Lung (tissue), 12 donors: ENCODE data around the gene CCNL2. TPM values are rescaled to one million over a fixed set of nuclear protein-coding genes. Genes with fewer than 3 reads are reported as not detected.
A peak's percentile ranks its signal among the peaks of the same experiment; 100 is the strongest.

Experiments
- ATAC-seq: fragments of 200-7000 bp; cut with Tn5 transposase; one replicate; pipeline ENCODE4 v1.9.1; 2020; ENCODE audit warnings: moderate number of reproducible peaks; ENCODE audit not compliant: insufficient read depth, low FRiP score
- DNase-seq, 3 donors: peaks; one replicate each; pipeline ENCODE4 v3.0.0-alpha.2; 2013 to 2017
- H3K27ac ChIP-seq, 2 donors: one replicate each; pipeline ENCODE4 v1.5.1; 2013; ENCODE audit warnings: mild to moderate bottlenecking in 2 of 2, moderate library complexity in 2 of 2, control low read depth in 1 of 2, inconsistent platforms in 1 of 2, low read depth in 1 of 2, low read length in 1 of 2
- H3K27me3 ChIP-seq, 3 donors: one replicate each; pipeline ENCODE4 v1.5.1; 2013; ENCODE audit warnings: low read length in 2 of 3; ENCODE audit not compliant: control insufficient read depth in 3 of 3, insufficient read depth in 3 of 3
- H3K36me3 ChIP-seq, 4 donors: one replicate each; pipeline ENCODE4 v1.5.1; 2013; ENCODE audit warnings: low read length in 4 of 4, mild to moderate bottlenecking in 1 of 4, moderate library complexity in 1 of 4; ENCODE audit not compliant: control insufficient read depth in 4 of 4, insufficient read depth in 4 of 4
- H3K4me1 ChIP-seq, 5 donors: one replicate each; pipeline ENCODE4 v1.5.1; 2013; ENCODE audit warnings: low read length in 5 of 5, mild to moderate bottlenecking in 2 of 5, moderate library complexity in 1 of 5; ENCODE audit not compliant: control insufficient read depth in 5 of 5, insufficient read depth in 5 of 5
- H3K4me3 ChIP-seq: one replicate; pipeline ENCODE4 v1.5.1; 2013; ENCODE audit warnings: mild to moderate bottlenecking, control low read depth, moderate library complexity
- H3K9ac ChIP-seq, 2 donors: one replicate each; pipeline ENCODE4 v1.5.1; 2013; ENCODE audit warnings: low read length in 2 of 2, control low read depth in 1 of 2; ENCODE audit not compliant: insufficient read depth in 1 of 2
- H3K9me3 ChIP-seq, 4 donors: one replicate each; pipeline ENCODE4 v1.5.1; 2013; ENCODE audit warnings: low read length in 3 of 4, mild to moderate bottlenecking in 1 of 4, moderate library complexity in 1 of 4; ENCODE audit not compliant: control insufficient read depth in 4 of 4, insufficient read depth in 3 of 4
- WGBS, 2 donors: extraction: QIAGEN DNeasy Blood & Tissue Kit; methylation state at CpG; one replicate each; pipeline ENCODE4 v1.1.7; 2013; 5-methylcytosine and 5-hydroxymethylcytosine counted together
- polyA plus RNA-seq, 2 donors: library from polyadenylated mRNA; stranded (reverse); fragments of 200-250 nt; gene quantifications; one replicate each; pipeline ENCODE4 v1.2.1, GENCODE V29; 2013
- total RNA-seq, 2 donors: library from RNA; depleted of rRNA in 1 of 2; stranded (reverse); fragments of >200 nt in 1 of 2; gene quantifications; one replicate each; pipeline ENCODE4 v1.2.1, GENCODE V29; 2014 to 2021
- TF ChIP-seq, protein P1 (sequence below): IDR thresholded peaks from 2 replicates; pipeline ENCODE4 v1.5.1; 2012; ENCODE audit warnings: mild to moderate bottlenecking; ENCODE audit errors: control extremely low read depth, extremely low read depth
- donor health status: control.
- donor health status: control.
- donor health status: Bipolar disorder and iron deficiency.
- donor health status: healthy.
- donor health status: DM: yes; HTN: yes; CAD: no.

The CCNL2 gene
- total and polyA plus RNA-seq, 4 donors = 97.9 to 385 (median 193) TPM

DNA sequence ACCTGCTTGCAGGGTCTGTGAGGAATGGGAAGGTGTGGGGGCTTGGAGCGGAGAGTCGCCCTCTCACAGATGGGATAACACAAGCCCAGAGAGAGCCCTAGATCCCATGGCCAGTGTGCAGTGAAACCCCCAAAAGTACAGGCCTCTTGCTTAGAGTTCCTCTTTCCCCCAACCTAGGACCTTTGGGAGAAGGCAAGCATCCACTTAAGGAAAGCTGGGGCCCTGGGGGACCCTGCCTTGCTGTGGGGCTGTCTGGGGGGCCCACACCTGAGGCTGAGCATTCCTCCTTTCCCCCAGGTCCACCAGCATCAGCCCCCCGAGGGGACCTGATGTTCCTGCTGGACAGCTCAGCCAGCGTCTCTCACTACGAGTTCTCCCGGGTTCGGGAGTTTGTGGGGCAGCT is 37.5 kb upstream of the CCNL2 start:
- ATAC-seq (no peak), DNase-seq (no peak)
- Histone ChIP-seq H3K9me3 (no peaks in the 10 kb centered on the region), H3K36me3 (peaks cover 0 to 5% (median 0%) of the 10 kb centered on the region in 4 donors), H3K9ac (no peak overlapping the region), H3K4me3 (peak overlapping the region; percentile 14), H3K27ac (peak overlapping the region in 1 of 2 donors; percentile 12), H3K27me3 (no peaks in the 10 kb centered on the region), H3K4me1 (peaks cover 0 to 61% (median 44%) of the 10 kb centered on the region in 5 donors)
- 81 to 89% methylated on average over 7 of the region's 7 CpGs for WGBS, 2 donors
- TF ChIP-seq, protein P1, sequence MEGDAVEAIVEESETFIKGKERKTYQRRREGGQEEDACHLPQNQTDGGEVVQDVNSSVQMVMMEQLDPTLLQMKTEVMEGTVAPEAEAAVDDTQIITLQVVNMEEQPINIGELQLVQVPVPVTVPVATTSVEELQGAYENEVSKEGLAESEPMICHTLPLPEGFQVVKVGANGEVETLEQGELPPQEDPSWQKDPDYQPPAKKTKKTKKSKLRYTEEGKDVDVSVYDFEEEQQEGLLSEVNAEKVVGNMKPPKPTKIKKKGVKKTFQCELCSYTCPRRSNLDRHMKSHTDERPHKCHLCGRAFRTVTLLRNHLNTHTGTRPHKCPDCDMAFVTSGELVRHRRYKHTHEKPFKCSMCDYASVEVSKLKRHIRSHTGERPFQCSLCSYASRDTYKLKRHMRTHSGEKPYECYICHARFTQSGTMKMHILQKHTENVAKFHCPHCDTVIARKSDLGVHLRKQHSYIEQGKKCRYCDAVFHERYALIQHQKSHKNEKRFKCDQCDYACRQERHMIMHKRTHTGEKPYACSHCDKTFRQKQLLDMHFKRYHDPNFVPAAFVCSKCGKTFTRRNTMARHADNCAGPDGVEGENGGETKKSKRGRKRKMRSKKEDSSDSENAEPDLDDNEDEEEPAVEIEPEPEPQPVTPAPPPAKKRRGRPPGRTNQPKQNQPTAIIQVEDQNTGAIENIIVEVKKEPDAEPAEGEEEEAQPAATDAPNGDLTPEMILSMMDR = no peak

DNA sequence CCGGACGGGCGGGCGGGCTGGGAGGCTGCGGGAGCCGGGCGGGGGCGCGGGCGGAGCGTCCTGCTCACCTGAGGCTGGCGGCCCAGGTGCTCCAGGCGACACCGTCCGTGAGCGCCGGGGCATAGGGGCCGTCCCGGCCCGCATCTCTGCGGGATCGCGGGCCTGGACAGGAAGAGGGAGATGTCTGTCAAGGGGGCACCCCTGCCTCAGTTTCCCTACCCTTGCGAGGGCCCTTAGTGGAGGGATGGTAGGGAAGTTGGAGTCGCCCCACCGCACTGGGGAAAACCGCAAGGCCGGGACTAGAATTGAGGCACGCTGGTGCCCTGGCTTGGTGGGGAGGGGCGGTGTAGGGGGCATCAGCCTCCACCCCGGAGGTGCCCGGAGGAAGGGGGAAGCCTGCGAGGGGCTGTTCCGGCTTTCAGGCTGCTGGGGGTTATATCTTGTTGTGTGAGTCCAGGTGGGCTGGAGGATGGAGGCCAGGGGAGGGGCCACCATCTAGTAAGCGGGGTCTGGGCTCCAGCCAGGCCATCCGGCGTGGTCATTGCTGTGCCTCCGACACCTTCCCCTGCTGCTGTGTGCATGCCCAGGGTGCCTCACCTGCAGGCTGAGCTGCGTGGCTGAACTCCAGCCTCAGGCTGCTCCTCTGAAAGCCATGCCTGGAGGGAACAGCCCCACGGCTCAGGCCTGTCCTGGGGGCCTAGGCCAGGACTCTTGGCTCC is 36.9 kb upstream of the CCNL2 start:
- DNase-seq (no peak), ATAC-seq (no peak)
- Histone ChIP-seq H3K27ac (peak overlapping the region in 1 of 2 donors; percentile 37), H3K4me3 (peak overlapping the region; percentile 53), H3K4me1 (peaks cover 0 to 62% (median 44%) of the 10 kb centered on the region in 5 donors), H3K27me3 (no peaks in the 10 kb centered on the region), H3K9ac (peak overlapping the region in 1 of 2 donors; percentile 23), H3K36me3 (peaks cover 0 to 5% (median 0%) of the 10 kb centered on the region in 4 donors), H3K9me3 (no peaks in the 10 kb centered on the region)
- TF ChIP-seq, protein P1 = no peak
- WGBS, 2 donors = 12 to 24% methylated on average over 26 to 40 of the region's 40 CpGs

DNA sequence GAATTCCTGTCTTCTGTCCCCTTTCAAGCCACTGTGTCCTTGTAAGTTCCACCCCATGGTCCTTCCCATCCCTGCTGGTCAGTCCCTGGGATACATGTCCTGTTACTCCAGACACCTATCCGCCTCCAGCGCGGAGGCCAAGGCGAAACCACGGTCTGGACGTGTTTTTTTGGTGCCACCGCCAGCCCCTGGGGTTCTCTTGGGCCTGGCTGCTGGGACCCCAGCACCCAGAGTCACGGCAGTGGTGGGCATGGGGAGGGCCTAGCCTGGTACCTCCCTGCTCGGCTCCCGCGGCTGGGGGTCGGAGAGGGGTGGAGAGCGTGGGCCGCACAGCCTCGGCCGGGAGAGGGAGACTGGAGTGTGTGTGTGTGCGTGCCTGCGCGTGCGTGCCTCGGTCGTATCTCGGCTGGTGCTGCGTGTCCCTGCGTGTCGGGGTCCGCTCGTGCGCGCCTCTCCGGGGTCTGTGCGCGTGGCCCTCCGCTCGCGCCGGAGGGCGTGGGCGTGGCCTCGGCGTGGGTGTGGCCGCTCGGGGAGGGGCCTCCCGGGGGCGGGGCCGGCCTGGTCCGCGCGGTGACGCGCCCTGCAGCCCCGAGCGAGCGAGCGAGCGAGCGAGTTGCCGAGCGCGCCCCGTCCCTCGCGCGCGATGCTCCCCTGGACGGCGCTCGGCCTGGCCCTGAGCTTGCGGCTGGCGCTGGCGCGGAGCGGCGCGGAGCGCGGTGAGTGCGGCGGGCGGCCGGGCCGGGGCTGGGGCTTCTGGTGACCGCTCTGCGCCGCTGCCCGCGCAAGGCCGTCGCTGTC is 36.2 kb upstream of the CCNL2 start, which contains the start of gene VWA1:
TSS of gene VWA1 (plus strand) at position 585 of the 798 bp plus-strand sequence. CDS start at position 644, 59 bp downstream.
- peak within 1 kb of the TSS in 1 of 2 donors; percentile 23 for H3K9ac ChIP-seq
- H3K4me1 ChIP-seq = peaks cover 0 to 61% (median 45%) of the 10 kb centered on the region in 5 donors
- DNase-seq (peak; percentile 80 to 88 (median 82)), ATAC-seq (peak; percentile 49)
- H3K27me3 ChIP-seq = no peaks in the 10 kb centered on the region
- H3K9me3 ChIP-seq = no peaks in the 10 kb centered on the region
- WGBS, 2 donors = 7 to 9% methylated on average over 64 to 89 of the region's 89 CpGs
- H3K27ac ChIP-seq = peak within 1 kb of the TSS; percentile 79 to 84
- TF ChIP-seq, protein P1 = no peak
- peaks cover 0 to 5% (median 0%) of the 10 kb centered on the region in 4 donors for H3K36me3 ChIP-seq
- H3K4me3 ChIP-seq = peak within 1 kb of the TSS; percentile 53
